Panc1 (cell line): ENCODE measurements around the gene SRPRA. TPM values are rescaled to one million over a fixed set of nuclear protein-coding genes. Genes with fewer than 3 reads are reported as not detected.
A peak's percentile ranks its signal among the peaks of the same experiment; 100 is the strongest.

Experiments used
- ATAC-seq: fragments of 200-7000 bp; cut with Tn5 transposase; 2 replicates; pipeline ENCODE4 v1.9.1; 2020; ENCODE audit warnings: mild to moderate bottlenecking, moderate library complexity
- BruUV-seq: library from RNA; stranded (reverse); fragments of 400-500 nt; replicated peaks from 2 replicates; lab custom pipeline; 2021; lab: Mats Ljungman, UMichigan
- CTCF ChIA-PET: fragments of 300-600 bp; sonication (Branson Sonifier 250); formaldehyde crosslinking; loops from one replicate; lab custom pipeline; 2022; ENCODE audit warnings: antibody characterized with exemption; lab: Charles Lee
- POLR2A ChIA-PET: fragments of 300-600 bp; sonication (Branson Sonifier 250); formaldehyde crosslinking; loops from one replicate; lab custom pipeline; 2022; ENCODE audit warnings: antibody characterized with exemption; lab: Charles Lee
- DNase-seq: peaks from one replicate; pipeline ENCODE4 v3.0.0-alpha.2; 2010; ENCODE audit warnings: low read depth, low spot score
- H3K27ac ChIP-seq: 2 replicates; pipeline ENCODE4 v1.5.1; 2011; ENCODE audit warnings: mild to moderate bottlenecking, low read length, inconsistent platforms
- H3K27me3 ChIP-seq: fragments of 200-500 bp; sonication (Bioruptor generic); 2 replicates; pipeline ENCODE4 v1.6.0; 2014; ENCODE audit warnings: low read length, inconsistent platforms; ENCODE audit not compliant: control insufficient read depth, insufficient read depth
- H3K36me3 ChIP-seq: fragments of 200-500 bp; sonication (Bioruptor generic); 2 replicates; pipeline ENCODE4 v1.5.1; 2014; ENCODE audit warnings: inconsistent platforms, mild to moderate bottlenecking, low read length, moderate library complexity; ENCODE audit not compliant: control insufficient read depth, insufficient read depth
- H3K4me1 ChIP-seq: 2 replicates; pipeline ENCODE4 v1.5.1; 2011; ENCODE audit warnings: inconsistent platforms, mild to moderate bottlenecking, low read length, moderate library complexity; ENCODE audit not compliant: control insufficient read depth, insufficient read depth
- H3K4me3 ChIP-seq, 2 experiments: 2 replicates each; pipeline ENCODE4 v1.5.1; 2011 to 2012; ENCODE audit warnings: low read depth in 2 of 2, low read length in 2 of 2, mild to moderate bottlenecking in 2 of 2, inconsistent platforms in 1 of 2, moderate library complexity in 1 of 2
- H3K9me3 ChIP-seq: fragments of 200-500 bp; sonication (Bioruptor generic); 2 replicates; pipeline ENCODE4 v1.5.1; 2014; ENCODE audit warnings: low read depth, mild to moderate bottlenecking, inconsistent platforms, low read length, moderate library complexity; ENCODE audit not compliant: control insufficient read depth, insufficient read depth
- POLR2AphosphoS5 ChIP-seq: IDR thresholded peaks from 2 replicates; pipeline ENCODE4 v1.6.1; 2012; ENCODE audit warnings: mild to moderate bottlenecking, low read depth, low read length, moderate library complexity
- SIN3A ChIP-seq: IDR thresholded peaks from 2 replicates; pipeline ENCODE4 v1.6.1; 2012; ENCODE audit warnings: low read depth, mild to moderate bottlenecking, low read length, moderate library complexity, borderline replicate concordance; ENCODE audit not compliant: insufficient read depth
- TCF7L2 ChIP-seq: IDR thresholded peaks from 2 replicates; pipeline ENCODE4 v1.6.1; 2011; ENCODE audit warnings: mild to moderate bottlenecking, low read depth, low read length, inconsistent platforms
- in situ Hi-C: cut with HindIII; loops from 2 replicates; pipeline ENCODE4 v1.10.0; 2016; ENCODE audit warnings: low sequenced_read_pairs, low pct_unique_long_range_greater_than_20kb
- intact Hi-C: fragments of 100-400 bp; cut with micrococcal nuclease; formaldehyde crosslinking; loops from one replicate; pipeline ENCODE4 v1.10.0; 2022; ENCODE audit not compliant: unreplicated experiment
- total RNA-seq: library from RNA; stranded (reverse); gene quantifications from one replicate; pipeline ENCODE4 v1.2.1, GENCODE V29; 2021; ENCODE audit not compliant: unreplicated experiment
- TF ChIP-seq, protein P1 (sequence below): fragments of 450-650 bp; IDR thresholded peaks from 2 replicates; pipeline ENCODE4 v1.5.1; 2017; ENCODE audit warnings: mild to moderate bottlenecking
- TF ChIP-seq, protein P2 (sequence below), 2 experiments: IDR thresholded peaks; 2 replicates each; pipeline ENCODE4 v1.6.1; 2011 to 2012; ENCODE audit warnings: low read depth in 2 of 2, control low read depth in 1 of 2, low read length in 1 of 2, mild to moderate bottlenecking in 1 of 2, moderate library complexity in 1 of 2; ENCODE audit not compliant: insufficient read depth in 1 of 2

SRPRA gene
- total RNA-seq, 1 experiment from 2014 or later: 149 TPM

DNA sequence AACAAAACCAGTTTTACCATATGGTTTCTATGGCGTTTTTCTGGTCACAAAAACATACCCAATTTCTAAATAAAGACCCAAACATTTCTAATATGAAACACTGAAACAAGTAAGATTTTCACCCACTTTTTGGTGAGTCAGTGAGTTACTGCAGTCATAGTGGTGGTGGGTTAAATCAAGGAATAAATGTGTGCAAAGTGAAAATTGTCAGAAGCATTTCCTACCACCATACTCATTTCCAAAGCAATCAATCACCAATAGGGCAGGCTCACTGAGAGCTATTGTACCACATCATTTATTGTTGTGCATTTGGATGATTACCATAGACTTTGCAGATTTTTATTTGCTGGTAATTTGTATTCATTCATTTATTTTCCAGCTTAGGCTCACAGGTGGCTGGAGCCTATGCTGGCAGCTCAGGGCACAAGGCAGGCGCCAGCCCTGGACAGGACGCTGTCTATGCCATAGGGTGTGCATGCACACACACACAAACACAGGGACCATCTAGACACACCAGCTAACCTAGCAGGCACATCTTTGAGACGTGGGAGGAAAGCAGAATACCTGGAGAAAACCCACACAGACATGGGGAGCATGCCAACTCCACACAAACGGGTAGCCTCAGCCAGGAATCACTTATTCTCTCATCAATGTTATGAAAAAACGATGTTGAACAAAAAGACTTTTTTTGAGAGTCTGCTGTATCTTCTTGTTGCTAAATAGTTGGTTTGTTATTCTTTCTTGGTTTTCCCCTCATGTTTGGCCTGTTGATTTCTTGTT, 52.0 kb downstream of the SRPRA start:
- DNase-seq (no peak), ATAC-seq (no peak)
- no peak overlapping the region for H3K27ac ChIP-seq
- H3K27me3 ChIP-seq: no peaks in the 10 kb centered on the region
- ChIA-PET POLR2A (no interaction called here), CTCF (no interaction called here)
- in situ Hi-C loops: loop anchor here (25.0 kb wide), 1 partner anchor 279 kb away; the partner anchor contains the start of gene VSIG10L2
- BruUV-seq: no TSS peak
- TF ChIP-seq SIN3A (no peak), TCF7L2 (no peak), POLR2AphosphoS5 (no peak)
- TF ChIP-seq, protein P1, sequence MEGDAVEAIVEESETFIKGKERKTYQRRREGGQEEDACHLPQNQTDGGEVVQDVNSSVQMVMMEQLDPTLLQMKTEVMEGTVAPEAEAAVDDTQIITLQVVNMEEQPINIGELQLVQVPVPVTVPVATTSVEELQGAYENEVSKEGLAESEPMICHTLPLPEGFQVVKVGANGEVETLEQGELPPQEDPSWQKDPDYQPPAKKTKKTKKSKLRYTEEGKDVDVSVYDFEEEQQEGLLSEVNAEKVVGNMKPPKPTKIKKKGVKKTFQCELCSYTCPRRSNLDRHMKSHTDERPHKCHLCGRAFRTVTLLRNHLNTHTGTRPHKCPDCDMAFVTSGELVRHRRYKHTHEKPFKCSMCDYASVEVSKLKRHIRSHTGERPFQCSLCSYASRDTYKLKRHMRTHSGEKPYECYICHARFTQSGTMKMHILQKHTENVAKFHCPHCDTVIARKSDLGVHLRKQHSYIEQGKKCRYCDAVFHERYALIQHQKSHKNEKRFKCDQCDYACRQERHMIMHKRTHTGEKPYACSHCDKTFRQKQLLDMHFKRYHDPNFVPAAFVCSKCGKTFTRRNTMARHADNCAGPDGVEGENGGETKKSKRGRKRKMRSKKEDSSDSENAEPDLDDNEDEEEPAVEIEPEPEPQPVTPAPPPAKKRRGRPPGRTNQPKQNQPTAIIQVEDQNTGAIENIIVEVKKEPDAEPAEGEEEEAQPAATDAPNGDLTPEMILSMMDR: no peak
- H3K36me3 ChIP-seq: peaks cover 2% of the 10 kb centered on the region; the same call in 1 of the 2 replicates
- peaks cover 24% of the 10 kb centered on the region for H3K4me1 ChIP-seq
- intact Hi-C loops: no loop called here
- no peak overlapping the region for H3K4me3 ChIP-seq
- no peaks in the 10 kb centered on the region for H3K9me3 ChIP-seq

DNA sequence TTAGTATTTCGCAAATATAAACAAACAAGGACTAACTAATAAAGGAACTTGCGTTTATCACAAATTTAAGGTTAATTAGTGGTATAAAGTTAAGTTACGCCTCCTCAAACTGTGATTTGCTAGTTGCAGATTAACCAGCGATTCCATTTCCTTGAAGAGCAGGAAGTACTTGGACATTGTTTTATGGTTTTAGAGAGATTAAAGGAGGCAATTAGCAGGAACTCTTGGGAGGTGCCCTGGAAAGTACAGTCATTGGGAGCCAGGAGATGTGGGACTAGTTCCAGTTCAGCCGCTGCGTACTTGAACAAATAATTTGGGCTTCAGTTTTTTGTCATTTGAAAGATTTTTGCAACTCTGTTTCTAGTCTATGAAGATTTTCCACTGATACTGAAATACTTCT, 53.9 kb downstream of the SRPRA start:
- in situ Hi-C loops (loop anchor here (25.0 kb wide), 1 partner anchor 278 kb away; the partner anchor contains the start of gene VSIG10L2), intact Hi-C loops (no loop called here)
- Histone ChIP-seq H3K4me3 (no peak overlapping the region), H3K27me3 (no peaks in the 10 kb centered on the region), H3K36me3 (peaks cover 2% of the 10 kb centered on the region), H3K27ac (no peak overlapping the region), H3K9me3 (no peaks in the 10 kb centered on the region), H3K4me1 (peaks cover 30% of the 10 kb centered on the region)
- BruUV-seq: TSS peak; percentile 10
- ATAC-seq (no peak), DNase-seq (no peak)
- TF ChIP-seq, protein P2, sequence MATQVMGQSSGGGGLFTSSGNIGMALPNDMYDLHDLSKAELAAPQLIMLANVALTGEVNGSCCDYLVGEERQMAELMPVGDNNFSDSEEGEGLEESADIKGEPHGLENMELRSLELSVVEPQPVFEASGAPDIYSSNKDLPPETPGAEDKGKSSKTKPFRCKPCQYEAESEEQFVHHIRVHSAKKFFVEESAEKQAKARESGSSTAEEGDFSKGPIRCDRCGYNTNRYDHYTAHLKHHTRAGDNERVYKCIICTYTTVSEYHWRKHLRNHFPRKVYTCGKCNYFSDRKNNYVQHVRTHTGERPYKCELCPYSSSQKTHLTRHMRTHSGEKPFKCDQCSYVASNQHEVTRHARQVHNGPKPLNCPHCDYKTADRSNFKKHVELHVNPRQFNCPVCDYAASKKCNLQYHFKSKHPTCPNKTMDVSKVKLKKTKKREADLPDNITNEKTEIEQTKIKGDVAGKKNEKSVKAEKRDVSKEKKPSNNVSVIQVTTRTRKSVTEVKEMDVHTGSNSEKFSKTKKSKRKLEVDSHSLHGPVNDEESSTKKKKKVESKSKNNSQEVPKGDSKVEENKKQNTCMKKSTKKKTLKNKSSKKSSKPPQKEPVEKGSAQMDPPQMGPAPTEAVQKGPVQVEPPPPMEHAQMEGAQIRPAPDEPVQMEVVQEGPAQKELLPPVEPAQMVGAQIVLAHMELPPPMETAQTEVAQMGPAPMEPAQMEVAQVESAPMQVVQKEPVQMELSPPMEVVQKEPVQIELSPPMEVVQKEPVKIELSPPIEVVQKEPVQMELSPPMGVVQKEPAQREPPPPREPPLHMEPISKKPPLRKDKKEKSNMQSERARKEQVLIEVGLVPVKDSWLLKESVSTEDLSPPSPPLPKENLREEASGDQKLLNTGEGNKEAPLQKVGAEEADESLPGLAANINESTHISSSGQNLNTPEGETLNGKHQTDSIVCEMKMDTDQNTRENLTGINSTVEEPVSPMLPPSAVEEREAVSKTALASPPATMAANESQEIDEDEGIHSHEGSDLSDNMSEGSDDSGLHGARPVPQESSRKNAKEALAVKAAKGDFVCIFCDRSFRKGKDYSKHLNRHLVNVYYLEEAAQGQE (IDR thresholded peaks at IDR 0.05; ENCODE audit: insufficient read depth in 1 of 2, low read depth in 2 of 2, low read length in 1 of 2): no peak
- TF ChIP-seq POLR2AphosphoS5: no peak
- TF ChIP-seq, protein P1: no peak
- TF ChIP-seq SIN3A: no peak
- no peak for TF ChIP-seq TCF7L2
- POLR2A ChIA-PET: no interaction called here
- CTCF ChIA-PET: interaction anchor here (0.7 kb wide), 1 partner anchor 47 kb away, joined by 7 read pairs; no protein-coding TSS in a partner anchor
